ENCODE measurements around the gene PTRHD1. TPM values are rescaled to one million over a fixed set of nuclear protein-coding genes. Genes with fewer than 3 reads are reported as not detected.

The PTRHD1 gene
- total RNA-seq, 4 donors from 2014 or later: 17.4 to 30.3 (median 21.6) TPM

DNA sequence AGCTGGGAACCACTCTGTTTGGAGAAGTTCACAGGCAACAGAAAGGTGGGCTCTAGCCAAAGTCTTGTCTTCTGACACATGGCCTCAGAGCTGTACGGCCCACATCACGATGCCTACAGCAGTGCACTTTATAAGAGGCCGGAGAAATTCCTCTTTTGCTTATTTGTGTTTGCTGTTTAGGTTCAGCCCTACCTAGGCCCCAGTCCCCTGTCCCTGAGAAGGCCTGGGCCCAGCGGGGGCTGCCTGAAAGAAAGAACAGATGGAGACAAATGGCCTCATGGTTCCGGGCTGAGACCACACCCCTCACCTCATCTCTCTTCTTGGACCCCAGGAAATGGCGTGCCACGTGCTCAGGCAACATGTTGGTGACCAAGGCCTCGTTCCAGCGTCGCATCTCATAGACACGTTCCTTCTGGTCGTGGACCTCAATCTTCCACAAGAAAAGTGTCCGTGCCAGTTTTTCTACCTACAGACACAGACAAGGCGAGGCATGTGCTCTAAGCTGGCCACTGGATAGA is 30.9 kb upstream of the PTRHD1 start:
- ATAC-seq (ENCODE audit: low FRiP score): no peak
- DNase-seq (ENCODE audit: low spot score): no peak
- TF ChIP-seq, protein P1, sequence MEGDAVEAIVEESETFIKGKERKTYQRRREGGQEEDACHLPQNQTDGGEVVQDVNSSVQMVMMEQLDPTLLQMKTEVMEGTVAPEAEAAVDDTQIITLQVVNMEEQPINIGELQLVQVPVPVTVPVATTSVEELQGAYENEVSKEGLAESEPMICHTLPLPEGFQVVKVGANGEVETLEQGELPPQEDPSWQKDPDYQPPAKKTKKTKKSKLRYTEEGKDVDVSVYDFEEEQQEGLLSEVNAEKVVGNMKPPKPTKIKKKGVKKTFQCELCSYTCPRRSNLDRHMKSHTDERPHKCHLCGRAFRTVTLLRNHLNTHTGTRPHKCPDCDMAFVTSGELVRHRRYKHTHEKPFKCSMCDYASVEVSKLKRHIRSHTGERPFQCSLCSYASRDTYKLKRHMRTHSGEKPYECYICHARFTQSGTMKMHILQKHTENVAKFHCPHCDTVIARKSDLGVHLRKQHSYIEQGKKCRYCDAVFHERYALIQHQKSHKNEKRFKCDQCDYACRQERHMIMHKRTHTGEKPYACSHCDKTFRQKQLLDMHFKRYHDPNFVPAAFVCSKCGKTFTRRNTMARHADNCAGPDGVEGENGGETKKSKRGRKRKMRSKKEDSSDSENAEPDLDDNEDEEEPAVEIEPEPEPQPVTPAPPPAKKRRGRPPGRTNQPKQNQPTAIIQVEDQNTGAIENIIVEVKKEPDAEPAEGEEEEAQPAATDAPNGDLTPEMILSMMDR (IDR thresholded peaks at IDR 0.05): no peak

DNA sequence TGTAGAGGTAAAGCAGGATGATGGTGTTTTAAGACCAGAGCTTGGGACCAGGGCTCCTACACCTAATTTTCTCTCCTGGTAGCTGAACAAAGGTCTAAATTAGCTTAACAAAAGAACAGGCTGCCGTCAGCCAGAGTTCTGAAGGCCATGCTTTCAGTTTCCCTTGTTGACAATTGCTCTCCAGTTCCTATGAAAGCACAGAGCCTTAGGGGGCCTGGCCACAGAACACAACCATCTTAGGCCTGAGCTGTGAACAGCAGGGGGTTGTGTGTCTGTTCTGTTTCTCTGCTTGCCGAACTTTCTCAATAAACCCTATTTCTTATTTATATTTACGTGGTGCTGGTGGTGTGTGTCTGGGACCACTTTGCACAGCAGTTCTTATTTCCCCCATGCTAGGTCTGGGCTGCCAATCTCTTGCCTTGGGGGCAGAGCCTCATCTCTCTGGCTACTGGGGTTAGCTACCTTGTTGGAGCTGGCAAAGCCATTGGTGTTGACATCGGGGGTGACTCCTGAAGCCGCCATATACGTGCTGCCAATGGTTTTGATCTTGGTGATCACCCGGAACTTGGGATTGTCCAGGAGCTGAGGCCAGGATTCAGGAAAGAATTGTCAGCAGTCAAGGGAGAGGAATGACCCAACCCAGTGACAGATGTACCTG is 29.0 kb upstream of the PTRHD1 start:
- ATAC-seq (ENCODE audit: low FRiP score): no peak
- DNase-seq (ENCODE audit: low spot score): no peak
- TF ChIP-seq, protein P1 (IDR thresholded peaks at IDR 0.05): no peak

DNA sequence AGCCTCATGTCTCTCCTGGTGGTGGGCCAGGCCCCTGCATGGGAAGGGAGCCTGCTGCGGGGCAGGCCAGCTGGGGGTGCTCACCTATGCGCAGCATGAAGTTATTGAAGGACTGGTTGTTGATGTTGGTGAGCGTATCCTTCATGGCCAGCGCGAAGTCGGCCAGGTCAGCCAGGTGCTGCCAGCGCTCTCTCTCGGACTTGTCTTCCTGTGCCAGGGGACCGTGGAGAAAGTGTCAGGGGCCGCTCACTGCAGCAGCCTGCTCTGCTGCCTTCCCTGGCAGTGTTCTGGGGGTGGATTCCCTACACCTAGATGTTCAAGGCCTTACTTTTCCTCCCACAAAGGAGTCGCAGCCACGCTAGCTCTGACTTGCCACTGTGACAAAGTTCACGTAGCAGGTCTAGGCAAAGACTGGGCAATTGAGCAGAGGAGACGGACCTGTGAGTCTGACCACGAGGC is 28.3 kb upstream of the PTRHD1 start:
- TF ChIP-seq, protein P1 (IDR thresholded peaks at IDR 0.05): no peak
- ATAC-seq (ENCODE audit: low FRiP score): no peak
- DNase-seq (ENCODE audit: low spot score): no peak

DNA sequence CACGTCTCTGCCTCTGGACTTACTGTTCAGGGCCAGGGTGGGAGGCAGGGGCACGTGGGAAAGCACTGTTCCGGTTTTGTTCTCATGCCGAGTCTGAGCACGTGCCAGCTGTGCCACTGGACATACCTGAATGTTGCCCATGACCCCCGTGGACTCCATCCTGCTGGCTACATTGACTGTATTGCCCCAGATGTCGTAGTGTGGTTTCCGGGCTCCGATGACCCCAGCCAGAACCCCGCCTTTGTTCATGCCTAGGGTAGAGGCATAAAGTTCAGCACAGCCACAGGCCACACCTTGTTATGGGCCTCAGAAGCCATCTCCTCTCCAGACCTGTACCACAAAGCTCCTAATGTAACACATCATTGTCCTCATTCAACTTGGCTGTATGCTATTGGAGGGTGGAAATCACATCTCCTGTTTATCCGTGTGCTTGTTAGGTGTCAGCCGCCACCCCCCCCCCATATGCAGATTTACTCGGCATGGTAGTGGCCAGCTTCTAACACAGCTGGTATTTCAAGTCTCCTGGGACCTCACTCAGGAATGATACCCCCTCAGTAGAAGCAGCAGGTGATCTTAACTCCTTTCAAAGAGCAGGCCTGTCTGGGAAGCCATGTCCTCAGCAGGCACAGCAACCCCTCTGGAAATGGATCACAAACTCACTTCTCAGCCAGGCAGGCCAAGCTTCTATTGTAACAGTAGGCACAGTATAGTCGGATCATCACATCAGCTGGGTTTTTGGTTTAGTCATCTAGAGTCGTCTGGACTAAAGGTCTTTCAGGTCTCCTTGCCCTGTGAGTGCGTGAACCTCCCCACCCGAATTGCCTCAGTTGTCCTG is 27.6 kb upstream of the PTRHD1 start:
- DNase-seq (ENCODE audit: low spot score) (no peak), ATAC-seq (ENCODE audit: low FRiP score) (no peak)
- TF ChIP-seq, protein P1 (IDR thresholded peaks at IDR 0.05): no peak

DNA sequence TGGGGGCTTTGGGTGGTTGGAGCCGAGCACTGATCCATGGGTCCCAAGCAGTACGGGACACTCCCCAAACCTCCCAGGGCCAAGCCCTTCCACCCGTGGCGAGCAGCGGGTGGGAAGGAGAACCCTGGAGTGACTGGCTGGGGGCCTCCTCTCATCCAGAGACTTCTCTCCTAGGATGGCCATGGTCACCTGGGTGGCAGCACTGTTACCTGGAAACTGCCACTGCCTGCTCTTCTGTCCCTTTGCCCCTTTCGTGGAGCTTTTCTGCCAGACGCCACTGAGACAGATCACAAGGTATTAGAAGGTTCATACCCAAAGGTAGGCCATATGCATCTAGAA is 27.0 kb upstream of the PTRHD1 start:
- no peak for DNase-seq (ENCODE audit: low spot score)
- ATAC-seq (ENCODE audit: low FRiP score): no peak
- TF ChIP-seq, protein P1 (IDR thresholded peaks at IDR 0.05): no peak

DNA sequence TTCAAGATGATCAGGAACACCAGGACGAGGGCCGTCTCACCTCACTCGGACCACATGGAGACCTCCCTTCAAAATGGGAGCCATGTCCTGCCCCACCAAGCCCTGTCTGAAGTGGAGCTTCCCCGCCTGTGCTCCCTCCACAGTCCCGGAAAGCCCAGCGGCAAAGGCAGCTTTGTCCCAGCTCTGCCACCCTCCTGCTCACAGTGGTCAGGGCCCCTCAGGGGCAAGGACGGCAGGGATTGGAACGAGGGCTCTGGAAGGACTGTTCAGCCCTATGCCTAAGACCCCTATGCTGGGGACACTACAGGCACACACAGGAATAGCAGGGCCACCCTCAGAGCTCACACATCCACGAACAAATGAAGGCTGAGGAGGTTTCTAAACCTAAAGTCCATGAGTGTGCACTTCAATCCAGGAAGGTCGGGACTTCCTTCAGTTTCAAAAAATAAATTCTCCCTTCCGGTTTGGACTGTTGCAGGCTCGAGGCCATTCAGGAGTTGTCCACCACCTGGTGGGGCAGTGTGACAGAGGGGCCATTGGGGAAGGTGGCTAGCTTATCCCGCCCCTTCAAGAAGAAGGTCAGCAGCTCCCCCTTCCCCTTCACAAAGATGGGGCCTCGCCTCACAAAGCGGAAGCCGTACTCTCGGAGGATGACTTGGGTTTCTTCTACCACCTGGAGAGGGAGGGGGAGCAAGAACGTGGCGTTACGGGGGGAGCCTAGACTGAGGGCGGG is 26.4 kb upstream of the PTRHD1 start:
- DNase-seq (ENCODE audit: low spot score) (no peak), ATAC-seq (ENCODE audit: low FRiP score) (no peak)
- TF ChIP-seq, protein P1 (IDR thresholded peaks at IDR 0.05): no peak

All from omental fat pad (tissue), 4 donors.